C1 segment of cervical spinal cord (tissue), 14 donors: ENCODE results near the gene COL11A2.

Experiments
- DNase-seq, 14 donors: peaks; one replicate each; lab custom pipeline; 2025; lab: John Stamatoyannopoulos, UW

Gene COL11A2

DNA sequence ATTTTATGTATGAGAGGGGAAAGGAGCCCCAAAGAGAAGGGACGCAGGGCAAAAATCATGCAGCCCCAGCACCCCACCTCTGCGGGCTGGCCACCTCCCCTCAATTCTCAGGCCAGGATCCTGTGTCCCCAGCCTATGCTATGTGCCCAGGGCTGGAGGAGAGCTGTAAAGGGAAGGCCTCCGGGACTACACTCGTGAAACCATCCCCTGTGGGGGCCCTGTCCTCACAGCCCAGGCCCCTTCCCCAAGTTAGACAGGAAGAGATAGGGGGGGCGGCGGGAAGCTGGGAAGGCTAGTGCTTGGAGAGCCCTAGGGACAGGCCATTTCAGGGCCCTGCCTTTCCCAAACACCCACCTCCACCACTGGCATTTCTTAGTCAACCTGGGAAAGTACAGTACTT, 1.4 kb upstream of the COL11A2 start:
- DNase-seq: peak in 2 of 14 donors; percentile 49 to 64

DNA sequence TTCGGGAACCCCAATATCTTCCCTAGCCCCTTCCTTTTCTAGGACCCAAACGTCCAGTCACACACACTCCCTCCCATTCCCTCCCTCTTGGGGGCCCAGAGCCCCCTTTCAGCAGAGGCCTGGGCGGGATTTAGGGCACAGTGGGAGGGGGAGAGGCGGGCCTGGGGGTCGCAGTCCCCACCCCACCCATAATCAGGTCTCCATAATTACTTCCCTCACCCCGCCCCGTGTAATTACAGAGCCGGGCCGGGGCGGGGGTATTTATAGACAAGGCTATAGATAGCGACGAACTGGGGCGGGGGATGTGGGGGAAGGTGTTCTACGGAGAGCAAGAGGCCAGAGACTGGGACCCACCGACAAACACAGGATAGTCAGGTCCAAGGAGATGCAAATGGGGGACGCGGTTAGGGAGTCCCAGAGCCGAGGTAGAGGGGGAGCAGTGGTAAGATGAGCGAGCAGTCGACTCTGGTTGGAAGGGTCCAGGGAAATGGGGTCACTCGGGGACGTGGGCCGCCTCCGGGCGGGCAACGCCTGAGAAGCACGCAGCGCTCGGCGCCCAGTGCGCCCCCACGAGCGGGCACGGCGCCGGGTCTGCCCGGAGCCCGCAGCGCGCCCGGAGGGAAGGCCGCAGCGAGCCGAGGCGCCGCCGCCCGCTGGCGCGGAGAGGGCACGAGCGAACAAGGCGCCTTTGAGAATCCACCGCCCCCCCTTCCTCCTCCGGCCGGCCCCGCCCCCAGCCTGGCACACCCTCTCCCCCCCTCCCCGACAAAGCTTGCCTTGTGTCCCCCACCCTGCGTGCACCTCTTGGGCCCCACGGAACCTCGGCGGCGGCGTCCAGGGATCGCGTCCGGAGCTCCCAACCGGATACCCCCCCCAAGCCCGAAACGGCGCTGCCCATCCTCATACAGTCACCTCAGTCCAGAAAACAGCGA, 670 bp upstream of the COL11A2 start:
- DNase-seq: peak in 12 of 14 donors; percentile 29 to 84 (median 64)

DNA sequence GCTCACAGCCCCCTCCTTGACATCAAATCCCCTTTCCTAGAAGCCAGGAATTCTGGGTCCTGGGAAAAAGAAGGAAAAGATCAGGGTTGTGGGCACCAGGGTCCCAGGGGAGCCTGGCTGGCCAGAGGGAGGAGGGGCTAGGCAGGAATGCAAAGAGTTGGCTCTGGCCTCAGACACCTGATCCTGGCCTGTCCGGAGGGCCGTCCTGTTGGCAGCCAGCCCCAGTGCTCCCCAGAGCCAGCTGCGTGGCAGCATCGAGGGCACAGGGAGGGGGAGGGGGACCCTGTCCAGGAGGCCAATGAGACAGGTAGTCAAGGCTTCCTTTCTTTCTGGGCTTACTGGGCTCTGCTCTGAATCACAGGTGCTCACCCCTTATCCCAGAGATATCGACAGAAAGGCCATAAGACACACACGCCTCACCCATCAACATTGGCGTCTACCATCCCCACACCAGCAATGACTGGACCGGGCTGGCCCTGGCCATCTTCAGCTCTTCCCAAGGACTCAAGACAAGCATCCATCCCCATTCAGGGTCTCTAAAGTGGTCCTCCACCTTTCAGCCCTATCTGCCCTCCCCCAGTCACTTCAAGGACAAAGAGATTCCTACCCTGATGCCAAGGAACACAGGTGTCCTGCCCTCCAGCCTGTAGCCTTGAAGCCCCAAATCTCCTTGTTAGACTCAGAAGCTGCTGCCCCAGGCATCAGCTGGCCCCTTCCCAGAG, 723 bp downstream of the COL11A2 start:
- DNase-seq: no peak

GRCh38 chr6:33190504-33191107, 1.7 kb downstream of the COL11A2 start:
- DNase-seq: peak in 2 of 14 donors; percentile 17 to 64

- DNase-seq: no peak
These were observed 2.4 kb downstream of the COL11A2 start for GRCh38 chr6:33189625-33190448.

GRCh38 chr6:33189164-33189563, 3.1 kb downstream of the COL11A2 start:
- DNase-seq: no peak

- DNase-seq: no peak
These were observed 4.5 kb downstream of the COL11A2 start for GRCh38 chr6:33187809-33188208.

- no peak for DNase-seq
These were observed 6.5 kb downstream of the COL11A2 start for GRCh38 chr6:33185654-33186187.

DNA sequence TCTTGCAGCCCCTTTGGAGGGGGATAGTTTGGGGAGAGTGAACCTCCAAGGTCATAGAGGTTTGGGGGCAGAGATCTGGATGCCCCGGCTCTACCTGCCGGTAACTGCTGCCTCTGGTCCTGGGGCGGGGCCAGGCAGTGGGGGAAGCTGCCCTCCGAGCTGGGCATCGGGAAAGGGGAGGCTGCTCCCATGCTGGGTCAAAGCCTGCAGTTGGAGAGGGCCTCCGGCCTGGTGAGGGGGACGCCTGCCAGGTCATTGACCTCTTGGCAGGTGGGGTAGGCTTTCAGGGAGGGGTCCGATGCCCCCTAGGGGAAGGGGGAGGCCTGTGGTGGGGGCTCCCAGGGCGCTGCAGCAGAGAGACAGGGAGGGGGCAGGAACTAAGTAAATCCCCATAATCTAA, 7.1 kb downstream of the COL11A2 start:
- DNase-seq: no peak

- no peak for DNase-seq
These were observed 9.1 kb downstream of the COL11A2 start for GRCh38 chr6:33183071-33183683.

DNA sequence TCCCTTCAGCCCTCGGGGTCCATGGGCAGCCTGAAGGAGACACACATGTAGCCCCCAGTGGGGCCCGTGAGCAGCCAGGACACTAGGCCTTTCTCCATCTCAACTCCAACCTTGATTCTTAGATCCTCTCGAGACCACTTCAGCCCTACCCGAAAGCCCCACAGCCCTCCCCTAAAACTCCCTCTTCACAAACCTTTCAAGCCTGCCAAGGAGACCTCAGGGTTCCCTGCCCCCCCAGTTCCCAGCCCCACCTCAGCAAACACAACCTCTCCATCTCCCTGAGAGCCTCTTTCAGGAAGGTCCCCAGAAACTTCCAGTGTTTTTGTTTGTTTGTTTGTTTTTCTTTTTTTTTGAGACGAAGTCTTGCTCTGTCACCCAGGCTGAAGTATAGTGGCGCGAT, 11.1 kb downstream of the COL11A2 start:
- no peak for DNase-seq

DNA sequence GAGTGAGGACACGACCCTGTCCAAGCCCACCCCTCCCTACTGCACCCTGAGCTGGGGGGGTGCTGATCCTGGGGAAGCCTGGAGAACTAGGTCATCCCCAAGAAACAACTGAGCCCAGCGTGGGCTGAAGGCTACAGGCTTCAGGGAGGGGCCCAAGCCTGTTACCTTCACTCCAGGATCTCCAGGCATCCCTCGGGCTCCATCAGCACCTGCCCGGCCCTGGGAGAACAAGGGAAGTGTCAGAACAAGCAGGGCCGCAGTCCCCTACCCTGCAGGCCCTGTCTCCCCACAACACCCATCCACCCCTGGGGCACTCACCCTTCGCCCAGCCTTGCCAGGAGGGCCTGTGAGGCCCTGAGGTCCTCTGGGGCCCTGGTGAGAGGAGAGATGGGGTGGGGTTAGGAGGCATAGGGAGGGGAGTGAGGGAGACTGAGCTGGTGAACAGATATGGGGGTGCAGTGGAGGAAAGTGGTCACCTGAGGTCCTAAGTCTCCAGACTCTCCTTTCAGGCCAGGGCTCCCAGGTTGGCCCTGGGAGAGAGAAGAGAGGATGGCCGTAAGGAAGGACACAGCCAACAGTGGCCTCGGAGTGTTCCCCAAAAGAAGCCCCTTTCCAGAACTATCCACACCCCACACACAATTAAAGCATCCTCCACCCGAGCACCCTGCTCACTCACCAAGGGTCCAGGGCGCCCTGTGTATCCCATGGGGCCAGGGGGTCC, 13.4 kb downstream of the COL11A2 start:
- no peak for DNase-seq

DNA sequence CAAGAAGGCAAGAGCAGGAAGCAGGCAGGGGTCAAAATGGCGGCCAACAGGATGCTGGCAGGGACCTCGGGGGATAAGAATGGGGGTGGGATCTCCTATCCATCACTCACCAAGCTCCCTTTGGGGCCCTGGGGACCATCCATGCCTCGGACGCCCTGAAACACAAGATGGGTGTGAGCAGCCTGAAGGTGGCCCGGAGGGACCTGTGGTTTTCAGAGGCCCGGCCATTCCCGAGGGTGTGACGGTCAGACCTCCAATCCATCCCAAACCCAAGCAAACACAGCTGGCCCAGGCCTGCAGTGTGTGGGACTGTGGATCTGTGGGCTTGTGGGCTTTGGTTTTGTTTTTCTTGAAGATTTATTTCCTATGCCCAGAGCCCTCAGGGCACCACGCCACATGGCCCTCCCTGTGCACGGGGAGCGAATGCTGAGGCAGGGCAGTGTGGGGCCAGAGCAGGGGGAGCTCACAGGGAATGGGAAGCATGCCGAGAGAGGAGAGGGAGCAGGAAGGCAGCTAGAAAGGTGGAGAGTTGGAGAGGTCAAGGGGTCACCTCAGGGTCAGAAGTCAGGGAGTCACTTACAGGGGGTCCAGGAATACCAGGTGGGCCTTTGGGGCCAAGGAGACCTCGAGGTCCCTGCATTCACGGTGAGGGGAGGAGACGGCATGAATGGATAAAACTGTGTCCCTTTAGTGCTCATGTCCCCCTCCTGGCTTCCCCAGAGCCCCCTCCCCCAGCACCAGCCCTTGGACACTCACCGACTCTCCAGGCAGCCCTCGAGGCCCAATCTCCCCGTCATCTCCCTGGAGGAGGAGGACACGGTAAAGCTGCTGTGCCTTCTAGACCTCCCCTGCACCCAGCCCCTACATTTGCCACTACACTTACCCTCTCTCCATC, 14.5 kb downstream of the COL11A2 start:
- DNase-seq: no peak

DNA sequence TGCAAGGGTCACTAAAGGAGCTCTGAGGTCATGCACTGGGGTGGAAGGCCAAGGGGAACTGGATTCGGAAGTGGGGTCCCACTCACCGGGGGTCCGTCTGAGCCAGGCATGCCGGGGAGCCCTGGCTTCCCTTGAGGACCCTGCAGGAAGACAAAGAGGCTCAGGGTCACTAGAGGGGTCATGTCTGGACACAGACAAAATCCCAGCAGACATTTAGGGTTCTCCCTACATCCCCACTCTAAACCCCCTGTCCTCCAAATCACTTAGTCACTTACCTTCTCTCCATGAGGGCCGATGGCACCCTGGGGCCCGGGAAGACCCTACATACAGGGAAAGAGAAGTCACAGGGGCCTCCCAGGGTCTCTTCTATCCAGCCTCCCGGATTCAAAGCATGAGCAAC, 15.4 kb downstream of the COL11A2 start:
- no peak for DNase-seq

DNA sequence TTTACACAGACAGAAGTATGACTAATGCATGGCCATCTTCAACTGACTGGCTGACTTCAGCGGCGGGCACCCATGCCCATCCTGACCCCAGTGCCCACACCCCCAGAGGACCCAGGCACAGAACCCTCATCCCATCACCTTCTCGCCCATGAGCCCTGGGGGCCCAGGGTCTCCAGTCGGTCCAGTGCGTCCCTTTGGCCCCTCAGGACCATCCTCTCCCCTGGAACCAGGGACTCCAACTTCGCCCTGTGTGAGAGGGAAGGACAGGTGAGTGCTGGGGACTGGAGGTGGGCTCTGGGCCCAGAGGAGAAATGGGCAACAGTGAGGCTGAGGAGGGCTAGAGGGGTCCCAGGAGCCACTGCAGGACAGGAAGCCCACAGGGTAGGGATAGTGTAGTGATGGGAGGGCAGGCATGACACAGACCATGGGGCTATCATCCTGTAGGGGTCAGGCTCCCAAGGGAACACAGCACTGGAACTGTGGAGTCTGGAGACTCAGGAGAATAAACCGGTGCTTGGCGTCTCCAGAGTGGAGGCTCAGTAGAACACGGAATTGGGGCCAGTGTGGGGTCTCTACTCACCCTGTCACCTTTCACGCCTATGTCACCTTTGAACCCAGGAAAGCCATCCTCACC, 16.7 kb downstream of the COL11A2 start:
- no peak for DNase-seq

DNA sequence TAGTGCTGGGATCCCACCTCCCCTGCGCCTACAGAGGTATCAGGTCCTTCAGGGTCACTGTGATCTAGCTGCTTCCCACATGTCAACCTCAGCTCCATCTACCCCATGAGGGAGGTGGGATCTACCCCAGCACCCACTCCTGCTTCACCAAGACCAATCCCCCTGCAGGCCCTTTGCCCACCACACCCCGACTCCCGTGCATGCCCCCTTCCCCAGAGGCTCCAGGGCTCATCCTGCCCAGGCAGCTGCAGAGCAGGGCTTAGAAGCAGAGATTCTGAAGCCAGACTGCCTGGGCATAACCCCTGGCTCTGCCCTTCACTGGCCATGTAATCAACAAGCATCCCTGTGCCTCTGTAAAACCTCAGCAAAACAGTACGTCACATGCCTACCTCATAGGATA, 17.5 kb downstream of the COL11A2 start:
- DNase-seq: no peak

GRCh38 chr6:33173535-33174180, 18.6 kb downstream of the COL11A2 start:
- no peak for DNase-seq
